Activated T-helper 17 cell treated with anti-CD3 and anti-CD28 coated beads, Interleukin-2, amount 50 U/mL, for 72 hours (primary cell): ENCODE measurements around the gene LMOD2. TPM values are rescaled to one million over a fixed set of nuclear protein-coding genes. Genes with fewer than 3 reads are reported as not detected.

Experiments
- ATAC-seq: fragments of 150-1000 bp; cut with Tn5 transposase; replicated peaks from 2 replicates; pipeline ENCODE4 v1.10.0; 2021; ENCODE audit warnings: mild to moderate bottlenecking, moderate library complexity
- H3K27ac Mint-ChIP-seq: one replicate; pipeline ENCODE4 v1.8.0; 2022; ENCODE audit warnings: mixed read lengths
- H3K27me3 Mint-ChIP-seq: one replicate; pipeline ENCODE4 v1.8.0; 2022; ENCODE audit warnings: mixed read lengths
- H3K36me3 Mint-ChIP-seq: one replicate; pipeline ENCODE4 v1.8.0; 2022; ENCODE audit warnings: low read depth, mild to moderate bottlenecking, mixed read lengths
- H3K4me1 Mint-ChIP-seq: one replicate; pipeline ENCODE4 v1.8.0; 2022; ENCODE audit warnings: mixed read lengths
- H3K4me3 Mint-ChIP-seq: one replicate; pipeline ENCODE4 v1.8.0; 2022; ENCODE audit warnings: mild to moderate bottlenecking, mixed read lengths
- H3K9me3 Mint-ChIP-seq: one replicate; pipeline ENCODE4 v1.8.0; 2022; ENCODE audit warnings: mixed read lengths
- total RNA-seq, 2 donors: library from RNA; stranded (reverse); gene quantifications; one replicate each; pipeline ENCODE4 v1.2.3, GENCODE V29; 2022

LMOD2 gene
- total RNA-seq, 2 donors from 2014 or later: not detected

DNA sequence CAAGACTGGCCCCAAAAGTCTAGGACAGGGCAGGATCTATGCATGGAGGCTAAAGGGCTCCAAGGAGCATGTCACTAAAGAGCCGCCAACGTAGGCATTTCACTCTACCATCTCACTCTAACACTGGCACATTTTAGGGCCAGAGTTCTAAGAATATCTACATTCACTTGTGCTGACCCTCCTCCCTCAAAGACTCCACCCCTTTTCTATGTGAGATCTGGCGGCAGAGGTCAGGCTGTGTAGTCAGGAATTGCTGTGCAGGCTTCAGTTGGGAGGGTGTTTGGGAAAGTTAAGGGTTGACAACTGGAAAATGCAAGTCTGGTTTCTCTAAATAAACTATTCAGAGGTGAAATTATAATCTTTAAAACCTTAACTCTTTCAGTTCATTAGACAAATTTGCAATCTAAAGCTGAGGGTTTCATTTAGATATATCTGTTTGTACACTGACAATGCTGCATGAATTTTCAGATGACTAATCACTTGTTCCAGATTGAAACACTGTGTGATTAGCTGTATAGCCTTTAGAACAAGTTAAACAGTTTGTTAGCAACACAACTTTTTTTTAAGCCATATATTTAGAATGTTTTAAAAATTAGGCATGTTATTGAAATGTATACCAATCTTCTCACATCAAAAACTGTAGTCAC lies 18.2 kb downstream of the LMOD2 start:
- no peaks in the 10 kb centered on the region for H3K4me1 Mint-ChIP-seq
- no peak overlapping the region for H3K4me3 Mint-ChIP-seq
- H3K36me3 Mint-ChIP-seq: peaks cover 2% of the 10 kb centered on the region
- no peak for ATAC-seq
- H3K9me3 Mint-ChIP-seq: no peaks in the 10 kb centered on the region
- no peaks in the 10 kb centered on the region for H3K27me3 Mint-ChIP-seq
- no peak overlapping the region for H3K27ac Mint-ChIP-seq

DNA sequence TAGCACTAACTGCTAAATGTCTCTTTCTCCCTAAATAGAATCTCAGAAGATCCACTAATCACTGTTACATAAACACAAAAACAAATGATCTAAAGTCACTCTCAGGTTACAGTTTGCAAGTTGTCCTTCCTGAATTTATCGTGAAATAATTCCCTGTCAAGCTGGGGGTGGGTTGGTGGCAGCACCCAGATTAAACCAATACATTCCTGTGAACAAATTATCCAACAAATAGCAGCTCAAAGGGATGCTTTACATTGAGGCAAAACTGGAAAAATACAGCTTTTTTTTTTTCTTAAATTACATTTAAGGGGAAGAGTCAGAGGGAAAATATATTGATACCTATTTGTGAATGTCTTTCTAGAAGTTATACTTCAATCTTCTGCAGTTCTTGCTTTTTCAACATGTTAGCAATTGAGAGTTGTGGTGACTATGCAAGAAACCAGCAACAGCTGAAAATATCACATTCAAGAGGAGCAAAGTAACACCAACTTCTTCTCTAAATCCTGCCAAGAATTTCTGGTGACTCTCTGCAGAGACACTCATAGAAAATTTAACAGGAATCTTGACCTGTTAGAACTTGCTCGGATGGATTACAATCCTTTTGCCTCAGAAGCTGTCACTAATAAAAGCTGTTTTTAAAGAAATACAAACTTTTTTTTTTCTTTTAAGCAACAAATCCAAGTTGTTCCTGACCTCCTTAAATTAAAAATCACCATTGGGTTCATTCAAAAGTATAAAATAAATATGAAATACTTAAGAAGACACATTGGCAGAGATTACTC lies 18.9 kb downstream of the LMOD2 start:
- Mint-ChIP-seq H3K27ac (no peak overlapping the region), H3K4me1 (no peaks in the 10 kb centered on the region), H3K9me3 (no peaks in the 10 kb centered on the region), H3K36me3 (peaks cover 7% of the 10 kb centered on the region), H3K27me3 (no peaks in the 10 kb centered on the region), H3K4me3 (no peak overlapping the region)
- ATAC-seq: no peak

DNA sequence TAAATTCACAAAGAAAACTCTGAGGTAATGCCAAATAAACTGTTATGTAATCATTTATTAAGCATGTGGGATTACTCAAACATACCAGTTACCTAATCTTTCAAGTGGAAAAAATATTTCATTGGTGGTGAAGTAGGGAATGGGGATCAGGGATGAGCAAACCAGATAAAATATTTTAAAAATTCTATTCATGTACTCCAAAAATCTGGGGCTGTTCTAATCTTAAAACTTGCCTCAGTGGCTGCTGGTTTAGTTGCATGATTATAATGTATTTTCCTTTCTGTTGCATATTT lies 19.5 kb downstream of the LMOD2 start:
- Mint-ChIP-seq H3K4me3 (no peak overlapping the region), H3K9me3 (no peaks in the 10 kb centered on the region), H3K4me1 (no peaks in the 10 kb centered on the region), H3K36me3 (peaks cover 10% of the 10 kb centered on the region), H3K27ac (no peak overlapping the region), H3K27me3 (no peaks in the 10 kb centered on the region)
- no peak for ATAC-seq

DNA sequence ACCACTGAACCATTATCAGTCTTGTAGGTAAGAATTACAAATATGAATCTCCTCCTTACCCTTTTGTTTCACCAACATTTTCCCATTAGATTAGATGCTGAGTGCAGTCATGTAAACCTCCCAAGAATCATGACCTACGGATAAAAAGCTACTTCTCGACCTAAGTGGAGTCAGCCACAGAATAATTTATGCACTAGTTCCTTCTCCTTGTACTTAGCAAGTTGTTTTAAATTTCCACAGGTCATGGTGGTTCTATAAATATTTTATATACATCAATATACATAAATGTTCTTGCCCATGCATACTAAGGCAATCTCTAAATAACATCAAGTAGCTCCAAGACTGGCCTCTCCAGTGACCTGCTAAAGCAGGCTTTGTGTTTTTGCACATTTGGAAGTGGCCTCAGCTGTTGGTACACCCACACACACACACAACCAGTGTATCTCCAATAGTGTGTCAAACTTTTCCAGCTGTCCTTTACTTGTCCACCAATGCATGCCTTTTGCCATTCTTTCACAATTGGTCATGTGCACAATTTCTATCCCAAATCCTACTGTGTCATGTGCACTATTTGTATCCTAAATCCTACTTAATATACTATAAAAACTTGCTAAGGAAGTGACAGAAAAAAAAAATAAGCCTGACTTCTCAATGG lies 21.5 kb downstream of the LMOD2 start:
- no peak overlapping the region for H3K4me3 Mint-ChIP-seq
- H3K36me3 Mint-ChIP-seq: peaks cover 26% of the 10 kb centered on the region
- no peaks in the 10 kb centered on the region for H3K4me1 Mint-ChIP-seq
- no peaks in the 10 kb centered on the region for H3K27me3 Mint-ChIP-seq
- no peaks in the 10 kb centered on the region for H3K9me3 Mint-ChIP-seq
- no peak overlapping the region for H3K27ac Mint-ChIP-seq
- ATAC-seq: no peak

DNA sequence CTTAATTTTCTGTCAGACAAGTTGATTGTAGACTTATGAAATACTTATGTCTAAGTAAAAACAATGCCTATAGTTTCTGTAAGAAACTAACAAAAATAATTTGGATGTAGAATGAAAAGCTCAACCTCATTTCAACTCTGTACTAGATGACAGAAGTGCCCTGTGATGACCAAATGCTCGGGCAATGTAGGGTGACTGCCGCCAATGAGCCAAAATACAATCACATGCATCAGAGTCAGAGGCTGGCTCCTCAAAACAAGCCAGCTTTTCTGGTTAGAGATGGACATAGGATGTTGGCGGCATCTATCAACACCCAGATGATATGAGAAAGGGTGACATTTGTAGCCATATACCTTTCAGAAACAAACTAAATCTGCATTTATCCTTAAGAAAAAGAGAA lies 23.9 kb downstream of the LMOD2 start:
- Mint-ChIP-seq H3K4me1 (no peaks in the 10 kb centered on the region), H3K27me3 (no peaks in the 10 kb centered on the region)
- no peak for ATAC-seq

DNA sequence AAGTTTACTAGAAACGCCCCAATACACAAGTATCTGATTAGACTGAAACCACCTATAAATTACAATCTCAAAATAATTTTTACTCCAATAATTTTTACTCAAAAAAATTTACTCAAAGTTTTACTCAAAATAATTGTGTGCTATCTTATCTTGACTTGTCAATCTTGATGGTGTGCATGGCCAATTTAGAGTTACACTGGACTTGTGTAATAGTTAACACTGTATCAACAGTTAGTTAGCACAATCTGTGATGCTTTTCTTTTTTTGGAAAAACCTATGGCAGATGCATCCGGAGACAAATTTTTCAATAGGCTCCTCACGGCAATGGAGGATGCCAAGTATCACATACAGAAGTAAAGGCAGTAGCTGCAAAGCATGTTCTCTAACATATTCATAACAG lies 24.9 kb downstream of the LMOD2 start:
- no peak for ATAC-seq

More for the DNA sequence above, 23.9 kb downstream of the LMOD2 start:
- Mint-ChIP-seq H3K36me3 (peaks cover 38% of the 10 kb centered on the region), H3K4me3 (no peak overlapping the region), H3K27ac (no peak overlapping the region), H3K9me3 (no peaks in the 10 kb centered on the region)

DNA sequence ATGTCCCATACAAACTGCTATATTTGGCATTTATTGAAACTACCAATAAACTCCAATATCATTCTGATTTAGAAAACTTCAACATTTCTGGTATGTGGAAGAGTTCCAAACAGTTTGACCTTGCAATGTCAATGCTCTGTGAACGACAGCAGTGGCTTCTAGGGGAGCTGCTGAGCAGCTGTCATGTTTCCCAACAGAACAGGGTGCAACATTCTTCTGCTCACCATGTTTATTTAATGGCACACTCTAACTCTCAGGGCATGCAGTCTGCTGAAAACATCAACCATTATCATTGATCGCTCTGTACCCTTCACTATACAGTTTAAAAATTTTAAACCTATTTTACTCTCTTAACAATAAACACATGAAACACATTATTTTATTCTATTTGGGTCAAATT lies 25.9 kb downstream of the LMOD2 start:
- no peak for ATAC-seq
- Mint-ChIP-seq H3K27me3 (no peaks in the 10 kb centered on the region), H3K4me1 (no peaks in the 10 kb centered on the region), H3K36me3 (peaks cover 50% of the 10 kb centered on the region), H3K4me3 (no peak overlapping the region), H3K9me3 (no peaks in the 10 kb centered on the region), H3K27ac (no peak overlapping the region)

More for the DNA sequence above, 24.9 kb downstream of the LMOD2 start:
- H3K27me3 Mint-ChIP-seq: no peaks in the 10 kb centered on the region
- H3K4me3 Mint-ChIP-seq: no peak overlapping the region
- no peak overlapping the region for H3K27ac Mint-ChIP-seq
- H3K9me3 Mint-ChIP-seq: no peaks in the 10 kb centered on the region
- peaks cover 48% of the 10 kb centered on the region for H3K36me3 Mint-ChIP-seq
- no peaks in the 10 kb centered on the region for H3K4me1 Mint-ChIP-seq

DNA sequence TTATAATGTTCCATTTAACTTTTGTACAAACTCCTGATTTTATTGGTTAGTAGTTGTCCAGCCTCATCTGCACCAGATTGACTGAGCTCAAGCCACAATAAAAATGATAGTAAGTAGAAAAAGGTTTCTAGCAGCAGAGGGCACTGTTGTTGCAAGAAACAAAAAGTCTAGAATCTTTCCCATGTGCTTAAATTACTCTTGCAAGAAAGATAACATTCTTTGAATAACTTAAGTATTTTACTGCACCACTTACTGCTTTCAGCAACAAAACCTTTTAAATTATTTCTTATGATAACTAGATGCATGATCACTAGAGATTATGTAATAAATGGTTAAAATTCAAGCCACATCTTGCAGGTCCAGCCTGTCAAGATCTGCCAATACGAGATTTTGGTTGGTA lies 27.0 kb downstream of the LMOD2 start:
- Mint-ChIP-seq H3K27me3 (no peaks in the 10 kb centered on the region), H3K27ac (no peak overlapping the region), H3K4me1 (no peaks in the 10 kb centered on the region), H3K36me3 (peaks cover 60% of the 10 kb centered on the region), H3K4me3 (no peak overlapping the region), H3K9me3 (no peaks in the 10 kb centered on the region)
- ATAC-seq: no peak

DNA sequence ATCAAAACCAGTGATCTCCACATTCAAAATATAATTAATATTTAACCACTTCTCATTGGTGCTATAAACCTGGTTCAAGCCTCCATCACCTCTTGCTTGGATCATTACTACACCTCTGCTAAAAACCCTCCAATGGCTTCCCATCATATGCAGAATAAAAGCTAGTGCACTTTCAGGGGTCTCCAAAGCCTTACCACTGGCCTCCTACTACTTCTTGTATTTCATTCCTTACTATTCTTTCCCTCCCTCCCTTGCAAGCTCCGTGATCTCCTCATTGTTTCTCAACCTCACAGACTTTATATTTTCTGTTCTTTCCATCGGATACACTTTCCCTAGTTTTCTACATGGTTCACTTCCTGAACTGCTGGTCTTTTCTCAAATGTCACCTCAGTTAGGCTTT lies 31.5 kb downstream of the LMOD2 start:
- no peaks in the 10 kb centered on the region for H3K4me1 Mint-ChIP-seq
- H3K4me3 Mint-ChIP-seq: no peak overlapping the region
- no peaks in the 10 kb centered on the region for H3K9me3 Mint-ChIP-seq

DNA sequence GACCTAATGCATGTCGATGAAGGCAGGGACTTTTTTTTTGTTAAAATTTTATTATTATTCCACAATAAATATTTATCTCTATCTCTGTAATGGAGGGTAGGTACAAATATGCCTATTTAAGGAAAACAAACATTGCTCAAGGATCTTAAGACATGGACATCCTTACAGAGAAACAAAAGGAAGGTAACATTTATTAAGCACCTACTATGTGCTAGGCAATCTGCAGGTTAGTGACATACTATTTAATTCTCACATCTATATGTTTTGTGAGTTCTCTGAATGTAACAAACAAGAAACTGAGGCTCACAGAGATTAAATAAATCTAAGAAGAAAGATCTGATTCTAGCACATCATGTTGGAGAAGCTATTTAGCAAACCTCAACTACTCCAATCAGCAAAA lies 32.1 kb downstream of the LMOD2 start:
- Mint-ChIP-seq H3K27ac (no peak overlapping the region), H3K36me3 (peaks cover 80% of the 10 kb centered on the region), H3K4me3 (no peak overlapping the region), H3K27me3 (no peaks in the 10 kb centered on the region), H3K4me1 (no peaks in the 10 kb centered on the region), H3K9me3 (no peaks in the 10 kb centered on the region)
- ATAC-seq: no peak

More for the DNA sequence above, 31.5 kb downstream of the LMOD2 start:
- Mint-ChIP-seq H3K36me3 (peaks cover 74% of the 10 kb centered on the region), H3K27ac (peak overlapping the region; percentile 14), H3K27me3 (no peaks in the 10 kb centered on the region)
- ATAC-seq: no peak

DNA sequence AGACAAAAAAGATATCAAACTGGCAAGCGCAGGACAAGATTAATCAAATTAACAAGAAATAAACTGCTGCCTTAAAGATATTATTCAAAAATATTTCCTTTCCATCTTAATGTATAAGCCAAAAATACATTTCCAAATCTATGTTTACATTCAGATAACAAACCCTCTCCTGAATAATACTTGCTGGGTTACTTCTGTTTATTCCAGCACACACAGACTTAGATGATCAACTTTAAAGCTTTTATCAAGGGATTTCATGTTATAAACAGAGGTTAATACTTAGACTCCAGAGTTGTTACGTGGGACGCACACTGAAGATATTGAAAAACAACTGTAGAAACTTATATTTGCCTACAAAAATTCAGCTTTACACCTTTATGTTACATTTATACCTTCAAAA lies 33.6 kb downstream of the LMOD2 start:
- no peaks in the 10 kb centered on the region for H3K9me3 Mint-ChIP-seq

DNA sequence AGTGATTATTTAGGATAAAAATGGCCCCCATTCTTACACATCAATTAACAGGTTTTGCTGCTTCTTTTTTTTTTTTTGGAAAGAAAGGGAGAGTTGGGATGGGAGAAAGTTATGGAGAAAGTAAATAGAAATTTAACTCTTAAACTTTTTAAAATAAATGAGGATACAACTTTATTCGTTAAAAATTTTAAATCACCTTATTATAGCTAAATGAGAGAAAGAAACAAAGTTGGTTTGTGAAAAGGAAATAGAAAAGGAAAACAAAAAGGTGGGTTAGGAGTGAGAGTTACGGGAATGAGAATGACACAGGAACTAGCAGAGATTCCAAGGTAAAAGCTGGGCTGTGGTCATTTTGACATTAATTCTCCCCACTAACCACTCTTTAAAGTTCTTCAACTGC lies 34.9 kb downstream of the LMOD2 start:
- Mint-ChIP-seq H3K4me3 (no peak overlapping the region), H3K4me1 (no peaks in the 10 kb centered on the region), H3K36me3 (peaks cover 83% of the 10 kb centered on the region), H3K27ac (no peak overlapping the region), H3K9me3 (no peaks in the 10 kb centered on the region), H3K27me3 (no peaks in the 10 kb centered on the region)
- ATAC-seq: no peak

More for the DNA sequence above, 33.6 kb downstream of the LMOD2 start:
- Mint-ChIP-seq H3K27me3 (no peaks in the 10 kb centered on the region), H3K27ac (no peak overlapping the region), H3K4me3 (no peak overlapping the region), H3K36me3 (peaks cover 83% of the 10 kb centered on the region), H3K4me1 (no peaks in the 10 kb centered on the region)
- no peak for ATAC-seq

DNA sequence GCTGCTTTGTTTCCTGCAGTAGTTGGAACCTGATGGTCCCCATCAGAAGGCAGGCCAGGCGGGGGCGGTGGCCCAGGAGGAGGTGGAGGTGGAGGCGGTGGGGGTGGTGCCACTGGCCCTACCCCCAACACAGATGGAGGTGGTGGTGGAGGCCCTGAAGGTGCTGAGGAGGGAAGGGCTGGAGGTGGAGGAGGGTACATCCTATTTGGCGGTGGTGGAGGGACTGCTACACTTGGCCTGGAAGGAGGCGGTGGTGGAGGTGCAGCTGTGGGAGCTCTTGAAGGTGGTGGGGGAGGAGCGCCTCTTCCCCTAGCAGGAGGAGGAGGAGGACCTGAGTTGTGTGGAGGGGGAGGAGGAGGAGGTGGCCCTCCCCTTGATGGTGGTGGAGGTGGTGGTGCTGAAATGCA lies 36.8 kb downstream of the LMOD2 start:
- no peak for ATAC-seq
- Mint-ChIP-seq H3K9me3 (no peaks in the 10 kb centered on the region), H3K36me3 (peaks cover 85% of the 10 kb centered on the region), H3K27me3 (no peaks in the 10 kb centered on the region), H3K4me3 (no peak overlapping the region), H3K27ac (no peak overlapping the region), H3K4me1 (no peaks in the 10 kb centered on the region)

DNA sequence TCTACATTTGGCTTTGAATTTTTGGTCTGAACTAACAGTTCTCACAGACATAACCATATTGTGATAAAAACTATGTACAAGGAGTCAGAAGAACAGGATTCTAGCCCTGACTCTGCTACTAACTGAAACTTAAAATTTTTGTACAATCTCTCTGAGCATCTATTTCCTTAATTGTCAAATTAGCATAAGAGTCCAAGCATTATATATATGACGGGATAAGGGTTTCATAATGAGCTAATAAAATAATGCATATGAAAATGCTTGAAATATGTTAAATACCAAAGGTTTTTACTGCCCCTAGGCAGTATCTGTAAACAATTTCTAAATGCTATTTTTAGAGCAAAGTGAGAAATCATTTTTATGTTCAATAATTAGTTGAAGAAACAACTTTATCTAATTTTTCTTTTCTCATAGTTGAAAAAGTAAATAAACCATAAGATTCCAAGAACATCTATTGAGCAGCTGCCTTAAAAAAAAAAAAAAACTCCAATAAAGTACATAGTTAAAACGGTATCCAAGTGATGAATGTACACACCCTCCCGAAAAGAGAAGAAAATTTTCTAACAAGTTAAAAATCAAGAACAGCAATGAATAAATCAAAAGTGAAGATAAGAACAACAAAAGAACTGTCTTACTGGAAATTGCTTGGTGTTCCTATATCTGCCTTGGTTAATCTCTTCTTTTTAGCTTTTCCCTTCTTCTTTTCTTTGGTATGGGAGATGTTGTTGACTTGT lies 40.4 kb downstream of the LMOD2 start:
- no peaks in the 10 kb centered on the region for H3K27me3 Mint-ChIP-seq
- H3K9me3 Mint-ChIP-seq: no peaks in the 10 kb centered on the region
- no peak overlapping the region for H3K27ac Mint-ChIP-seq
- no peak for ATAC-seq
- H3K36me3 Mint-ChIP-seq: peaks cover 85% of the 10 kb centered on the region
- no peak overlapping the region for H3K4me3 Mint-ChIP-seq
- no peaks in the 10 kb centered on the region for H3K4me1 Mint-ChIP-seq
